Stimulated activated CD8-positive, alpha-beta memory T cell treated with anti-CD3 and anti-CD28 coated beads, Interleukin-15, amount 100 ng/mL, for 1 hour (primary cell): ENCODE results near the gene PDE4A.
"Not testable (repeated sequence)": the region's sequence is repeated elsewhere in the genome, so short reads cannot be mapped to it uniquely, and the experiment has no call there.

Experiments used
- DNase-seq: peaks from one replicate; pipeline ENCODE4 v3.0.0-alpha.2; 2020; ENCODE audit warnings: low read depth

Gene PDE4A

DNA sequence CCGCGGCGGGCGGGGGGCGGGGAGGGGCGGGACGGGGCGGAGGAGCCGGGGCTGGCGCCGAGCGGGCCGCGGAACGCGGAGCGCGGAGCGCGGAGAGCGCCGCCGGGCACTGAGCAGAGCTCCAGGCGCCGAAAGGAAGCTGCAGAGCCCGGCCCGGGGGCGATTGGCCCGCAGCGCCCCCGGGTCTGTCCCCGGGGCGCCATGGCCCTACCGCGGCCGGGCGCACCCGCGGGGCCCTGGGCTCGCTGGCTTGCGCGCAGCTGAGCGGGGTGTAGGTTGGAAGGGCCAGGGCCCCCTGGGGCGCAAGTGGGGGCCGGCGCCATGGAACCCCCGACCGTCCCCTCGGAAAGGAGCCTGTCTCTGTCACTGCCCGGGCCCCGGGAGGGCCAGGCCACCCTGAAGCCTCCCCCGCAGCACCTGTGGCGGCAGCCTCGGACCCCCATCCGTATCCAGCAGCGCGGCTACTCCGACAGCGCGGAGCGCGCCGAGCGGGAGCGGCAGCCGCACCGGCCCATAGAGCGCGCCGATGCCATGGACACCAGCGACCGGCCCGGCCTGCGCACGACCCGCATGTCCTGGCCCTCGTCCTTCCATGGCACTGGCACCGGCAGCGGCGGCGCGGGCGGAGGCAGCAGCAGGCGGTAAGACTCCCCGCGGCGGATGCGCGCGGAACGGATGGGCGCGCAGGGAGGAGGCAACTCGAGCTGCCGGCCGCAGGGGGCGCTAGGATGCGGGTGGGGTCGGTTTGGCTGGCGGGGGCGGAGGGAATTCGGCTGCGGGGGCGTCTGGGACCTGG is at the start of gene PDE4A:
Gene PDE4A, plus strand, starts transcription at position 95 of the 796 bp plus-strand sequence. Its CDS starts 227 bp downstream, at position 322.
- DNase-seq = no peak

DNA sequence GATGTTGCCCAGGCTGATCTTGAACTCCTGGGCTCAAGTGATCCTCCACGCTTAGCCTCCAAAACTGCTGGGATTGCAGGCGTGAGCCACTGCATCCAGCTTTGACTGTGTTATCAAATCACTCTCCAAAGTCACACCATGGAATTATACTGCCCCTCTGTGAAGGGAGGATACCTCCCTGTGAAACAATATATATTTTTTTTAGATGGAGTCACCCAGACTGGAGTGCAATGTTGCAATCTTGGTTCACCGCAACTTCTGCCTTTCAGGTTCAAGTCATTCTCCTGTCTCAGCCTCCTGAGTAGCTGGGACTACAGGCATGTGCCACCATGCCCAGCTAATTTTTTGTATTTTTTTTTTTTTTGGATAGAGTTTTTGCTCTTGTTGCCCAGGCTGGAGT is 47.6 kb upstream of the PDE4A start:
- no peak for DNase-seq

DNA sequence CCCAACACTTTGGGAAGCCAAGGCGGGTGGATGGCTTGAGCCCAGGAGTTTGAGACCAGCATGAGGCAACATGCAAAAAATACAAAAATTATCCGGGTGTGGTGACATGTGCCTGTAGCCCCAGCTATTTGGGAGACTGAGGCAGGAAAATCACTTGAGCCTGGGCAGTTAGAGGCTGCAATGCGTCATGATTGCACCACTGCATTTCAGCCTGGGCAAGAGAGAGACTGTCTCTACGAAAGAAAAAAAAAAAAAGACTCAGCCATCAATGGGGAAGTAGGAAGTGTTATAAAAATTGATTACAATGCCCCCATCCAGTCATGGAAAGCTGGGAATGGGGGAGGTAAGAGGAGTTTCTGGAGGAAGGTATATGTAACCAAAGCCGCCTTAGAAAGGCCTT is 45.4 kb upstream of the PDE4A start:
- no peak for DNase-seq

DNA sequence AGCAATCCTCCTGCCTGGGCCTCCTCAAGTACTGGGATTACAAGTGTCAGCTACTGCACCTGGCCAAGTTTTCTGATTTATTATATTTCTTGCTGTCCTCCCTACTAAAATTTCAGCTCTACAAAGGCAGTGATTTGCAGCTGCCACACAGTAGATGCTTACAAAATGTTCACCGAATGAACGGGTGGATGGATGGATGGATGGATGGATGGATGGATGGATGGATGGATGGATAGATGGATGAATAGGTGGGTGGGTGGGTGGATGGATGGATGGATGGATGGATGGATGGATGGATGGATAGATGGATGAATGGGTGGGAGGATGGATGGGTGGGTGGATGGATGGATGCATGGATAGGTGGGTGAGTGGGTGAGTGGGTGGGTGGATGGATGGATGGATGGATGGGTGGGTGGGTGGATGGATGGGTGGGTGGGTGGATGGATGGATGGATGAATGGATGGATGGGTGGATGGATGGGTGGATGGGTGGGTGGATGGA is 43.1 kb upstream of the PDE4A start:
- DNase-seq = not testable (repeated sequence)

DNA sequence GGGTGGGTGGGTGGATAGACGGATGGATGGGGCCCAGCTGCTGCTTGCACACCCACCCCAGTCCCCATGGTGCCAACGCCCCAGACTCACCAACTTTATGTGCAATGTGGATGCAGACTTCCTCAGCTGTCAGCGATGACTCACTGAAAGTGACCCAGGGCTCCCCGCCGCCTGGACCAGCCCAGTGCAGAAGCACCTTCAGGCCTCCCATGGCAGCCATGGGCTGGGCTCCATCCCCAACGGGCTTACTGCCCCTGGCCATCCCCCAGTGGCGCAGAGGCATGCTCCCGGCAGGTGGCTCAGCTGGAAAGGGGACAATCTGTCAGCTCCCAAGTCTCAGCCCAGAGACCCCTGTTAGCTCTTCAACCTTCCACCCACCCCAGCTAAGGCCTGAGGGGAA is 42.2 kb upstream of the PDE4A start:
- no peak for DNase-seq

DNA sequence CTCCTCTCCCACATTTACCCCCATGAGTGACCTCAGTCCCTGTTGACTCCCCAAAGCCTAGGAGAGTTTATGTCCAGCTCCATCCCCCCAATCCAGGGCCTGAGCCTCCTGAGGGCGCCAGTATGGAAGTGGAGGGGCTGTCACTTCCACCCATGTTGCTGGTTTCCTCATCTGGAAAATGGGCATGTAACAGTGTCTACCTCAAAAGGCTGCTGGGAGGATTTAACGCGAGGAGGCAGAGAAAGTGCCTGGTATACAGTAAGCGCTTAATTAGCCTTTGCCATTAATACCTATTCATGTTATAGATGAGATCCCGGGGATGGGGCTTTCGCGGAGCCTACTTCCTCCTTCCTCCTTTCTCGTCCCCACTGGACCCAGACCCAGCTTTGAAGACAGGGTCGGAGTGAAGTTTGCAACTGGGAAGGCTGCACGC is 40.4 kb upstream of the PDE4A start:
- DNase-seq = no peak

DNA sequence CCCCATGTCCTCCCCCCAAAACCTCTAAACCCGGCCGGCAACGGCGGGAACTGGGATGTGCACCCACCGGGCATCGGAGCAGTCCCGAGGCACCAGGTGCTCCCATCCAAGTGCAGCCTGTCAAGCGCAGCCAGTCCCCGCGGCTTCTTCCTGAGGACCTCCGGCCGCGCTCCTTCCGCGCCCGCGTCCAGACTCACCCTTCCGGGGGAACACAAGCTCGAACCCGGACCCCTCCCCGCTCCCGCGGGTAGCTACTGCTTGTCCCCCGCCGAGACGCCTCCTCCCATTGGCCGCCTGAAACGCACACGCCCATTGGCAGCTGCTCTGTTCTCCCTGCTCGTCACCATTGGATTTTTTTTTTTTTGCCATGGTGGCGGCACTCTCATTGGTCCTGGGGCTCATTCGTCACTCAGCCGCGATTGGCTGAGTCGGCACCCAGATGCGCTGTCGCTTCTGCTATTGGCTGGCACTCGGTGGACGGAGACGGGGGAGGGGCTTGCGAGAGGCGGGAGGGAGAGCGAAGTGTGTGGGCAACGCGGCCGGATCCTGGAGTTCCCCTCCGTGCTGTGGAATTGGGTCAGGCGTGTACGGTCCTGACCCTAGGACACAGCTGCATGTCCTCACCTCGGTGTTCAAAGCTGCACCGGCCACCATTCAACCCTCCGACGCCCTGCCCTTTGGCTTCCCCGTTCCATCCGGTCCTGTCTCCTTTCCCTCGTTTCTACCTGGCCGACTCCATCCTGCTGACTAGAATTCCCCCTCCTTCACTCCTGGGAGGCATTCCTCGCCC is 39.8 kb upstream of the PDE4A start, which contains the start of gene TYK2:
Gene TYK2, minus strand, starts transcription at position 260 of the 790 bp plus-strand sequence. CDS start 2,166 bp downstream, outside the sequence.
- DNase-seq = peak; percentile 93

DNA sequence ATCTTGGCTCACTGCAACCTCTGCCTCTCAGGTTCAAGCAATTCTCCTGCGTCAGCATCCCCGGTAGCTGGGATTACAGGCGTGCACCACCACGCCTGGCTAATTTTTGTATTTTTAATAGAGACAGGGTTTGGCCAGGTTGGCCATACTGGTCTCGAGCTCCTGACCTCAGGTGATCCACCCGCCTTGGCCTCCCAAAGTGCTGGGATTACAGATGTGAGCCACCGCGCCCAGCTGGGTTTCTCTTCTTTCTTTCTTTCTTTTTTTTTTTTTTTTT is 37.2 kb upstream of the PDE4A start:
- not testable (repeated sequence) for DNase-seq

DNA sequence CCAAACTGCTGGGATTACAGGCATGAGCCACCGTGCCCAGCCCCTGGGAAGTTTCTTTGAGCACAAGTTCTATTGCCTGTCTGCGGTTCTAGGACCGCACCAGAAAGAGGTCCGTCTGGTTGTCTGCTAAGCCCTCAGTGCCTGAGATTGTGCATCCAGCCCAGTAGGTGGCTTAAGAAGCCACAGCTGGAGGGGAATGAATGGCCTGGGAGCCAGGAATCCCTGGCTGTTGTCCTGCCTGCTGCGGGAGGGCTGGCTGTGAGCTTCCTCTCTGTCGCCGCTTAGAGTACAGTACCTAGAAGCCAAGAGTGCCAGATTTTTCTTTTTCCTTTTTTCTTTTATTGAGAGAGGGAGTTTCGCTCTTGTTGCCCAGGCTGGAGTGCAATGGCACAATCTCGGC is 35.8 kb upstream of the PDE4A start:
- no peak for DNase-seq

DNA sequence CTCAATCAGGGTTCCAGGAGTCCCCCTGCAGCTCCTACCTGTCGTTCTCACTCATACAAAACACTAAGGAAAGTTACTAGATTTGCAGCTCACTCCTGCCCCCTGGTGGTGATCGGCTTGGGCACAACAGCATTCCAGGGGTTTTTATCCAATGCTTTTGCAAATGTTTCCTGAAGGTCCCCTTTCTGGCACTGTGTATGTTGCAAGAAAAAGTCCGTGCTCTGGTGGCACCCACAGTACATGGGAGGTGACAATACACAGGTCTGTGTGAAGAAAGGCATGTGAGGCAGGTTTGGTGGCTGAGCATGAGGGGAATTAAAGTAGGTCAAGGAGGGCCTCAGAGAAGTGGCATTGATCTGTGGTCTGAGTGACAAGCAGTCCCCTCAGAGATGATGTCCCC is 31.4 kb upstream of the PDE4A start:
- DNase-seq = peak; percentile 85

DNA sequence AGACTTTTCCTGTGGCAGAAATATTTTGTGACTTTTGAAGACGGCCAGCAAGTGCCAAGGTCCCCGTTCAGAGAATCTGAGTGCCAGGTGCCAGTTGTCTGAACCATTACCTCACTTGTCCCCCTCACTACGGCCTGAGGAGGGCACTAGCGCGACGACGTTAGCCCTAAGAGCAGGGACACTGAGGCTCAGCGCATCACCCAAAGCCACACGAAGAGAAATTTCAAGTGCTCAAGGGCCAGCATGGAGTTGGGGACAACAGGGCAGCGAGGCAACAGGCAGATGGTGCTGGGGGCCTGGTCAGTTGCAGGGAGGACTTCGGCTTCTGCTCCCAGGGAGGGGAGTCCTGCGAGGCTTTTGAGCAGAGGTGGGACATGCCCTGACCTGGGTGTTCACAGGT is 30.5 kb upstream of the PDE4A start:
- no peak for DNase-seq

DNA sequence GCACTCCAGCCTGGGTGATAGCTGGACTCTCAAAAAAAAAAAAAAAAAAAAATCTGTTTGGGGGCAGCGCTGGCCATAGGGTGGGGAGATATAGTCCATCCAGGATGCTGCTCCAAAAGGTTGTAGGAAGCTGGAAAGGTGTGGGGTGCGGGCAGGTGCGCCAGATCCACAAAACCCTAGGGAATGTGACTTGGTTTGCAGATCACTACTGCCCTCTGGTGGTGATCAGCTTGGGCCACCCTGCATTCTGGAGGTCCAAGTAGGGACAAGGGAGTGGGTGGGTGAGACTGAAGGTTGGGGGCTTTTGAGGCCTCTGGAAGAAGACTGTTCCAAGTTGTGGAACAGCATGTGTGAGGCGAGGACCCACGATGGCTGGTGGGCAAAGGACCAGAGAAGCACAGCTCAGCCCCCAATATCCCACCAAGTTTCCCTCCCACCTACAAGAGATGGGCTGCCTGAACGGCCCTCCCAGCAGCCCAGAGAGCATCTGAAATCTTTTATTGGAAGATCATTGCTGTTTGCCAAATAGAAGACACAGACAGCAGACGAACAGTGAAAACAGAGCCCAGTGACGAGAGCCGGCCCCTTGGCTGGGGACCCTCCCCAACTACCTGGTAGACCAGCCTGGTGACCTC is 29.6 kb upstream of the PDE4A start:
- DNase-seq = no peak

DNA sequence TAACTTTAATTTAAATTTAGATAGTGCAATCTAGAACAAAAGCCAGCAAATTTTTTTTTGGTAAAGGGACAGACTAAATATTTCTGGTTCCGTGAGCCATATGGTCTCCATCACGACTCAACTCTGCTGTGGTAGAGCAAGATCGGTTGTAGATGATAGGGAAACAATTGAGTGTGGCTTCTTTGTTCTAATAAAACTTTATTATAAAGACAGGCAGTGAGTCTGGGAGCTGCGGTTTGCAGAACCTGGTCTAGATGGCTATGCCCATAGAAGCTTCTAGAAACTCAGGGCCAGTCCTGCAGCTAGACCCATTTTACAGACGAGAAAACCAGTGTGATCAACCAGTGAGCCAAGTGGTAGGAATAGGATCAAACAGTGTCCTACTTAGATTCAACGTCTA is 28.2 kb upstream of the PDE4A start:
- no peak for DNase-seq

DNA sequence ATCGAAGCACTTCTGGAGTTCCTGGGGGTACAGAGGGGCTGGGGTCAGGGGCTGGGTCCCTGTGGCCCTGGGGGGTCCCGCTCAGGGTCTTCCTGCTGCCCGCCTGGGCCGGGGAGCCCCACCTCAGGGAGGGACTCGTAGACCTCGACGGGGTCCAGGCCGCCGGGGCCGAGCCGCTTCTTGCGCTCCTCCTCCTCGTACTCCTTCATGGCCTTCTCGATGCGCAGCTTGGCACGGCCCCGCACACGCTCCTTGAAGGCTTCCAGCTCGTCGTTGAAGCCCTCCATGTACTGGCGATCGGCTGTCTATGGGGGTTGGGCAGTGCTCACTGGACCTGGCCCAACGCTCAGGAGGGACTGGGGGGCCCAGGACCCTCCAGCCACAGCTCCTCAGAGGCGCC is 27.2 kb upstream of the PDE4A start:
- no peak for DNase-seq

DNA sequence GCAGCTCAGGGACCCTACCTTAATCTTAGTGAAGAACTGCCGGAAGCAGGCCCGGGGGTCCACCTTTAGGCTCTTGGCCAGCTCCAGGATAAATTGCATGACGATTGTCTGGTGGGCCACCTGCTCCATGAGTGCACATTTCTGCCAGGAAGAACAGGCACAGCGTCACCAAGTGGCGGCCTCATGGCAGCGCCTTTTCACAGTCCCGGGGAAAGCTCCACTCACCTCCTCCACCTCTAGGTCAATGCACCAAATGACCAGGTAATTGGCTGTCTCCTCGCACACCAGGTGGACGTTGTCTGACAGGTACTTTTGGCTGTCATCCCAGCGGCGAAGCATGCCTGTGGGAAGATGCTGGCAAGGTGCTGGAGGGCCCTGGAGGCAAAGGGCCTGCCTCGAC is 25.3 kb upstream of the PDE4A start:
- DNase-seq = no peak

DNA sequence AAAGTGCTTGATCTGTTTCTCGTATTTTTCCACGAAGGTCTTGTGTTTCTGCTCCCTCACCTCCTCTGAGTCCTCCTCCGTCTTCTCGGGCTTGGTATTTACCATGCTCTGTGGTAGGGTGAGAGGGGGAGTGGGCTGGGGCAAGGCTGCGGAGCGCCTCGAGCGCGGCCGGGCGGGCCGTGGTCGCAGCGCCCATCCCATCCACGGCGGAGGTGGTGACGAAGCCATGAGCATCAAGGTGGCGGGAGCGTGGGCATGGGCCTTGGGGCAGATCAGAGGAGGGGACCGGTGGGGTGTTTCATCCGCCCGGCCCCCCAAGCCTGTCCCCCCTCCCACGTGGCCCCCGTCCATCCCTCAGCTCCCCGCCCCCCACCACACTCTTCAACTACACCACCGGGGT is 24.9 kb upstream of the PDE4A start:
- DNase-seq = no peak

DNA sequence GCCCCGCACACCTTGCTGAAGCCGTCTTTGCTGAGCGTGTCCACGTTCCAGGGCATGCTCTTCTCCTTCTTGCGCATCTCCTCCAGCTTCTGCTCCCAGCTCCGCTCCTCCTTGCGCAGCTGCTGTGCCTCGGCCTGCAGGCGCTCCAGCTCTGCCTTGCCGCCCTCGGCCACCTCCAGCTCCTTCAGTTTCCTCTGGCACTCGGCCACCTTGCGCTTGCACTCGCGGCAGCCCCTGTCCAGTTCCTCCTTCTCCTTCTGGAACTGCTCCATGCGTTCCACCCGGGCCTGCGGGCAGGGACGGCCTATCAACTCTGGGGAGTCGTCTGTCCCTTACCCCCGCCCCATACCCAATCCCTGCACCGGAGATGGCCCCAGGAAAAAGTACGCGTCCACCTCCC is 24.4 kb upstream of the PDE4A start:
- no peak for DNase-seq

DNA sequence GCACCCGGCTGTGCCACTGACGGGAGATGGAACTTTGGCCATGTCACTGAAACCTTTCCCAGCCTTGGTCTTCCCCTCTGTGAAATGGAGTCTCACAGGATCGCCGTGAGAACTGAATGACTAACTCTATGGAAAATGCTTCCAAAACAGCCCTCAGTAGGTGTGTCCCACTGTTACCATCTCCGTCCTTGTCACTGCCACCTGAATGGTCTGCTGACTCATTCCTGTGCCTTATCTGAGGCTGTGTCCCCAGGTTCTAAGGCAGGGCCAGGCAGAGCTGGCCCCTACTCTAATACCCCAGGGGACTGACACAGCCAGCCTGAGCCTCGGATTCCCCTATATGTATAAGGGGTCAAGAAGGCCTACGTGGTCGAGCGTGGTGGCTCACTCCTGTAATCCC is 21.5 kb upstream of the PDE4A start:
- no peak for DNase-seq

DNA sequence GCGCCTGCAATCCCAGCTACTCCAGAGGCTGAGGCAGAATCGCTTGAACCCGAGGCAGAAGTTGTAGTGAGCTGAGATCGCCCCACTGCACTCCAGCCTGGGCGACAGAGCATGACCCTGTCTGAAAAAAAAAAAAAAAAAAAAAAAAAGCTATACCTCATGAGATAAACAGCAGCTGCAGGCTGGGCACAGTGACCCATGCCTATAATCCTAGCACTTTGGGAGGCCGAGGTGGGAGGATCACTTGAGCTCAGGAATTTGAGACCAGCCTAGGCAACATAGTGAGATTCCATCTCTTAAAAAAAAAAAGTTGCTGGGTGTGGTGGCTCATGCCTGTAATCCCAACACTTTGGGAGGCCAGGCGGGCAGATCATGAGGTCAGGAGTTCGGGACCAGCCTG is 21.0 kb upstream of the PDE4A start:
- not testable (repeated sequence) for DNase-seq

DNA sequence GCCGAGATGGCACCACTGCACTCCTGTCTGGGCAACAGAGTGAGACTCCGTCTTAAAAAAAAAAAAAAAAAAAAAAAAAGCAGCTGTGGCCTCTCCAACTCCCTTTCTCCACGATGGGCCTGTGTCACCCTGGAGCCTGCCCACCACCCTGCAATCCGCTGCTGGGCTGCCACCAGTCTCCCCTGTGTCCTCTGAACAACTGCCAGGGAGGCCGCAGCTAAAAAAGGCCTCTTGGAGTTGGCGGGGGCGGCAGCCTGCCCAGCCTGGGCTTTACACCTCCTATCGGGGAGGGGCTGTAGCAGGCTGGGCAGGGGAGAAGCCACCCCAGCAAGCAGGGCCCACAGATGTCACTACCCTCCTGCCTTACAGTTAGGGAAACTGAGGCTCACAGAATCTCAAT is 20.5 kb upstream of the PDE4A start:
- DNase-seq = no peak

DNA sequence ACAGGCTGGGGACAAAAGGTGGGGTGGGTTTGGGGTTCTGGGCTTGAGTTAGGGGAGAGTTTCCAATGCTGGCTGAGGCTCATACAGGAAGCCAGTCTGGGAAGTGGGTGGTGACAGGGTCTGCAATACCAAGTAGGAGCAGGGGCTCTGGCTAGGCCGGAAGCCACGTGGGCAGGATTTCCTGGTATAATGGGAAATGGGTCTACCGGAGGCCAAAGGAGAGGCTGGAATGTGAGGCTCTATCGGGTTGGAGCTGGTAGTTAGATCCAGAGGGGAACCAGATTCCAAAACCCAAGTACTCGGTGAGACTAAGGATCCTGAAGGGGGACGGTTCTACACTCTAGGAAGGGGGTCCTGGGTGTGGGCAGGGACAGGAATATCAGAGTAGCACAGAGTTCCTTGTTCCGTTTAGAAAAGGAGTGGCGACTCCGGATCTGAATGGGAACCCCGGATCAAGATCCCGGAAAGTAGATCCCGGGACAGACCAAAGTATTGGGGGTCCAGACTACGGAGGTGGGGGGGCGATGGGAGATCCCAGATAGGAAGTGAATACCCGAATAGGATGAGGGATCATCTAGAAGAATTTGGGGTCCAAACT is 17.8 kb upstream of the PDE4A start:
- no peak for DNase-seq
